T1000 (cell line): ENCODE data around the gene ZNF487.
A peak's percentile ranks its signal among the peaks of the same experiment; 100 is the strongest.
"Not testable (repeated sequence)": the region's sequence is repeated elsewhere in the genome, so short reads cannot be mapped to it uniquely, and the experiment has no call there.

Experiments used
- DNase-seq: peaks from one replicate; lab custom pipeline; 2025; ENCODE audit warnings: mixed read lengths; lab: John Stamatoyannopoulos, UW

Gene ZNF487

GRCh38 chr10:43404704-43405084 is 32.2 kb upstream of the ZNF487 start:
- DNase-seq, result no peak

DNA sequence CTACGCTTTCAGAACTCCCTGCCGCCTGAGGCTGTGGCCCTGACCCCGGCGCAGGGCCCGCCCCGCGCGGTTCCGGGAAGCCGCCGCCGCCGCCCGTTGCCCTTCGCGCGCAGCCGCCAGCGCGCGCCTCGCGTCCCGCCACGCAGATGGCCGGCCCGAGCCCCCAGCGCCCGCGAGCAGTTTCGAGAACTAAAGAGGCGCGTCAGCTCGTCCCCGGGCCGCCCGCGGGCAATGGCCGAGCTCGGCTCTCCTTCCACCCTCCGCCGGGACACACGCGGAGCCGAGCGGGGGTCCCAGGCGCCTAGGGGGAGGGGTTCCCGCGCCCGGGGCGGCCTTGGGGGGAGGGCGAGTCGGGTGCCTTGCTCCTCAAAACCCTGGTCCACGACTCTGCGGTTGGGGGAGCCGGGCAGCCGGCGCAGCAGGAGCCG is 29.7 kb upstream of the ZNF487 start:
- DNase-seq, result no peak

GRCh38 chr10:43407576-43408330 is 29.2 kb upstream of the ZNF487 start:
- DNase-seq, result peak; percentile 34

- no peak for DNase-seq
These were observed 28.6 kb upstream of the ZNF487 start for GRCh38 chr10:43408331-43408709.

DNA sequence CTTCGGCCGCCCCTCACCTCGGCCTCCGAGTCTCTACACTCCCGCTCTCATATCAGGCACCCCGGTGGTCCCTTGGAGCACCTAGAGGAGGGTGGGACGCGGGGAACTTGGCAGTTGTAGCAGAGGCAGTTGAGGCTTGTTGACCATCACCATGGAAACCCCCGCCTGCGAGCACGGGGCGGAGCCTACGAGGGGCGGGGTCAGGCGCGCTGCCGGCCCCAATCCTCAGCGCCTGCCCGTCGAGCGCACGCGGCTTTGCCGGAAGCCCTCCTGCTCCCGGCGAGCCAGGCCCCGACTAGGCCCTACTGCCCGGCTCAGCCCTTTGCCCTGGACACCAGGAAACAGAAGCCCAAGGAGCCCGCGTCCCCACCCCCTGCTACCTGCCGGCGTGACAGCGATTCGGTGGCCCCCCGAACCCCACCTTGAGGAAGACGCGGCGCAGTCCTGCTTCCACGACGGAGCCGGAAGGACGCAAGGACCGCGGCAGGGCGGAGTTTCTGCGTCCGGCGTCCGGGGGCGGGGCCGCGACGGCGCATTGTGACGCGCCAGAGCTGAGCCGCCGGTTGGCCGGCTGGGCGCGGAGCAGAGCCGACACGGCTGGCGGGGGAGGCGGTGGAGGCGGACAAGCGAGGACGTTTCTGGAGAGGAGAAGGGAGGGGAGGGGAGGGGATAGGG is 28.1 kb upstream of the ZNF487 start, which contains the start of gene HNRNPF:
Gene HNRNPF (minus strand): TSS at position 477 of the 675 bp plus-strand sequence. CDS start 21,302 bp downstream, outside the sequence.
- peak; percentile 93 for DNase-seq

- no peak for DNase-seq
These were observed 27.4 kb upstream of the ZNF487 start for GRCh38 chr10:43409385-43410109.

- DNase-seq, result no peak
These were observed 26.6 kb upstream of the ZNF487 start for GRCh38 chr10:43410345-43410744.

- no peak for DNase-seq
These were observed 25.4 kb upstream of the ZNF487 start for GRCh38 chr10:43411536-43411935.

GRCh38 chr10:43415544-43415943 is 21.4 kb upstream of the ZNF487 start:
- DNase-seq, result no peak

DNA sequence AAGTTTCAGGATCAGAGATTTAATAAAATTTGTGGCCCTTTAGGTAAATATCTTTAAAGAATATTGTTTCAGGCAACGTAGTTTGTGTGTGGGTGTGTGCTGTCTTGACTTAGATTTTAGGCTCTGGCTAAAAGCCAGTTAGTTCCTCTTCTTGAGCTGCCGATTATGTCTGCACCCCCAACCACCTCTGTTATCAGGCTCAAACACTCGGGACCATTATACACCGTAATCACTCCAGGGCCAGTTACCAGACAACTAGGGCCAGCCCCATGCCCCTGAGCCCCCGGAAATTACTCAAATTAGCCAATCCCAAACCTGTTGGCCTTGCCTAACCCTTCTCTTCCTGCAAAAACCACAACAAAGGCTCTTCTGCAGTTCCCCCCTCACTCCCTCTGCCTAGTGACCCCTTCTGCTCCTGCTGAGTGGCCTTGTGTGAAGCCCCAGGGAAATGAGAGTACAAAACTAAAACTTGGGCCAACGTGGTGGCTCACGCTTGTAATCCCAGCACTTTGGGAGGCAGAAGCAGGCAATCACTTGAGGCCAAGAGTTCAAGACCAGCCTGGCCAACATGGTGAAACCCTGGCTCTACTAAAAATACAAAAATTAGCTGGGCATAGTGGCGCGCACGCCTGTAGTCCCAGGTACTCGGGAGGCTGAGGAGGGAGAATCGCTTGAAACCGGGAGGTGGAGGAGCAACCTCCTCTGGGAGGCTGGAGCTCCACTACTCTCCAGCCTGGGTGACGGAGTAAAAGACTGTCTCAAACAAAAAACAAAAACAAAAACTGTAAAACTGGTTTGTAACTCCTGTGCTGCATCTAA is 18.8 kb upstream of the ZNF487 start:
- DNase-seq, result no peak

DNA sequence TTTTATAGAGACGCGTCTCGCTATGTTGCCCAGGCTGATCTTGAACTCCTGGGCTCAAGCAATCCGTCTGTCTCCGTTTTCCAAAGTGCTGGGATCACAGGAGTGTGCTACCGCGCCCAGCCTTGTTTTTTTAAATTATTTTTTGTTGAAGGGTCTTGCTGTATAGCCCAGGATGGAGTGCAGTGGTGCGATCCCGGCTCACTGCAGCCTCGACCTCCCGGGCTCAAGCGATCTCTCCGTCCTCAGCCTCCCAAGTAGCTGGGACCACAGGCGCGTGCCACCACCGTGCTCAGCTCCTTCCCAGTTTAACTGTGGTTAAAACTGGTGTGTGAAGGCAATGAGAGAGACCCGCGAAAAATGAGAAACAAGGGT is 16.9 kb upstream of the ZNF487 start:
- no peak for DNase-seq

- DNase-seq, result peak; percentile 72
These were observed 16.3 kb upstream of the ZNF487 start for GRCh38 chr10:43420369-43421200.

DNA sequence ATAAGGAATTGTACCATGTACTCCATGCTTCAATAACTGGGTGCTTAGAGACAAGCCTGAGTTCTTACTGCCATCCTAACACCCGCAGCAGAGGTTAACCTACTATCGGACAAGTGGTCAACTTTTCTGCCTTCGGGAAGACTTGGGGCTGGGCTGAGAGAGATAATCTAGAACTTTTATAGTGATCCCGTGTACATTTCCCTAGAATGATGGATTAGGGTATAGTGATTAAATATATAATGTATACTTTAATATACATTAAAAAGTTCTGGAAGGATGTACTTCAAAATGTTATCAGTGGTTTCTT is 15.8 kb upstream of the ZNF487 start:
- DNase-seq, result no peak

DNA sequence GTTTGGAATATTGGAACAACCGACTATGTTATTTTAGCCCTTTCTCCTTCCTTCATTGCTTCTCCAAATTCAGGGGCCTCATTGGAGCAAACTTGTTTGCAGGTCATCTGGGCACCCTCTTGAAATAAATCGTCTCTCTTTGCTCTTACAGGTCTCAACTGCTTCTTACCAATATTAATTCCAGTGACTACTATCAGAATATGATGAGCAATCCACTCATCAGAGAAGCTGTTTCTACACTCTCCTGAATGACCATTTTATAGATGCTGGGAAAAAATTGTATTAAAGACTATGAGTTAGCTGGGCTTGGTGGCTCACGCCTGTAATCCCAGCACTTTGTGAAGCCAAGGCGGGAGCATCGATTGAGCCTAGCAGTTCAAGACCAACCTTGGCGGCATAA is 15.4 kb upstream of the ZNF487 start:
- DNase-seq, result no peak

GRCh38 chr10:43421944-43422343 is 15.0 kb upstream of the ZNF487 start:
- DNase-seq, result not testable (repeated sequence)

- no peak for DNase-seq
These were observed 12.5 kb upstream of the ZNF487 start for GRCh38 chr10:43424416-43424815.

- not testable (repeated sequence) for DNase-seq
These were observed 10.4 kb upstream of the ZNF487 start for GRCh38 chr10:43426476-43426875.

- no peak for DNase-seq
These were observed 9.6 kb upstream of the ZNF487 start for GRCh38 chr10:43427166-43427825.

DNA sequence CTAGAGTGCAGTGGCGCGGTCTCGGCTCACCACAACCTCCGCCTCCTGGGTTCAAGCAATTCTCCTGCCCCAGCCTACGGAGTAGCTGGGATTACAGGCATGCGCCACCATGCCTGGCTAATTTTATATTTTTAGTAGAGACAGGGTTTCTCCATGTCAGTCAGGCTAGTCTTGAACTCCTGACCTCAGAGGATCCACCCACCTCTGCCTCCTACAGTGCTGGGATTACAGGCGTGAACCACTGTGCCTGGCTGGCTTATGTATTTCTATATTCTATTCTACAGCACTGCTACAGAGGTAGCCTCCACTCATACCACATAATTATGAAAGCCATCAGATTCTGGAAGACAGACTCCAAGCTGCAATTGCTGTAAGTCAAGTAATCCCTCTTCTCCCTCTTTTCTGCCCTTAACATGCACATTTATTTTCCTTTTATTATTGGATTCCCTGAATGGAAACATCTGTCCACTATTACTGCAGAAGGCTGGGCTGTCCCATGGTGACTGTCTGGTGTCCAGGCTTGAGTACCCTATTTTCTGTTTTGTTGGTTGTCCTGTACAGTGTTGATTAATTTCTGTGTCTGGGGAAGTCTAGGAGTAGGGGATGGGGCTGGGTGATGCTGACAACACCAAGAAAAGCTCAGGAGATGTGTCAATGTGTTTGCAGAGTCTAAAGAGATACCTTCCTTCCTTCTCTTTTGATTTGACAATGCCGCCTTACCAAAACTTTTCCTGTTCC is 5.8 kb upstream of the ZNF487 start:
- DNase-seq, result no peak
